ENCODE measurements around the gene NLRX1.
"Not testable (repeated sequence)": the region's sequence is repeated elsewhere in the genome, so short reads cannot be mapped to it uniquely, and the experiment has no call there.

Gene NLRX1

DNA sequence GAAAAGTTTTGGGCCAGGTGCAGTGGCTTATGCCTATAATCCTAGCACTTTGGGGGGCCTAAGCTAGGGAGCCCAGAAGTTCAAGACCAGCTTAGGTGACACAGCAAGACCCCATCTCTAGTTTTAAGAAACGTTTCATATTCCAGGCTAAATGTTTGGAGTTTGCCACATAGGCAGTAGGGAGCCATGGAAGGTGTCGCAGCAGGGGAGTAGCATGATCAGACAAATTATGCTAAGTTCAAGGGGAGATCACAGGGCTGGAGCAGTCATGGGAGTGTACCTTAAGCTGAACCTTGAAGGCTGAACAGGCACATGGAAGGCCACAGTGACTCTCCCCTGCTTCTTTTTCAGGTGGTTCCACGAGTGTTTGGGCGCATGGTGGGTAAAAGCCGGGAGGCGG, 10.8 kb downstream of the NLRX1 start:
- no peaks in the 10 kb centered on the region for H3K27me3 ChIP-seq
- H3K27ac ChIP-seq = no peak overlapping the region
- no peak for TF ChIP-seq Cebpa-rat (IDR thresholded peaks at IDR 0.05)
- H3K36me3 ChIP-seq = peaks cover 5 to 40% (median 20%) of the 10 kb centered on the region in 11 experiments; a peak in 17 of 22 replicates
- peaks cover 29 to 57% (median 39%) of the 10 kb centered on the region in 10 experiments for H3K4me1 ChIP-seq
- H3K4me3 ChIP-seq = no peak overlapping the region
- no peak overlapping the region for H3K9ac ChIP-seq
- H3K9me3 ChIP-seq (replicated peaks in 1 of 11) = no peaks in the 10 kb centered on the region
- peak overlapping the region in 2 of 11 experiments; percentile 71; a peak in 1 of 22 replicates for H3K4me2 ChIP-seq
- H4K20me1 ChIP-seq = peaks cover 0 to 14% (median 0%) of the 10 kb centered on the region in 11 experiments; a peak in 1 of 22 replicates

DNA sequence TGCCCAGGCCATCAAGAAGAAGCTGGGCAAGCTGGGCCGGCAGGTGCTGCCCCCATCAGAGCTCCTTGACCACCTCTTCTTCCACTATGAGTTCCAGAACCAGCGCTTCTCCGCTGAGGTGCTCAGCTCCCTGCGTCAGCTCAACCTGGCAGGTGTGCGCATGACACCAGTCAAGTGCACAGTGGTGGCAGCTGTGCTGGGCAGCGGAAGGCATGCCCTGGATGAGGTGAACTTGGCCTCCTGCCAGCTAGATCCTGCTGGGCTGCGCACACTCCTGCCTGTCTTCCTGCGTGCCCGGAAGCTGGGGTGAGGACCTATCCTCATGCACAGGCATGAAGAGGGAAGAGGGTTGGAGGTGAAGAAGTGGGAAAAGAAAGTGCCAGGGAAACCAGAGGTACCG, 11.5 kb downstream of the NLRX1 start:
- Histone ChIP-seq H3K27ac (no peak overlapping the region), H3K4me1 (peaks cover 30 to 54% (median 39%) of the 10 kb centered on the region in 10 experiments), H3K4me3 (no peak overlapping the region), H3K36me3 (peaks cover 5 to 33% (median 15%) of the 10 kb centered on the region in 11 experiments; a peak in 17 of 22 replicates), H3K9me3 (replicated peaks in 1 of 11) (no peaks in the 10 kb centered on the region), H4K20me1 (peaks cover 0 to 14% (median 0%) of the 10 kb centered on the region in 11 experiments; a peak in 1 of 22 replicates), H3K27me3 (no peaks in the 10 kb centered on the region), H3K4me2 (no peak overlapping the region), H3K9ac (no peak overlapping the region)
- TF ChIP-seq Cebpa-rat (IDR thresholded peaks at IDR 0.05) = no peak

DNA sequence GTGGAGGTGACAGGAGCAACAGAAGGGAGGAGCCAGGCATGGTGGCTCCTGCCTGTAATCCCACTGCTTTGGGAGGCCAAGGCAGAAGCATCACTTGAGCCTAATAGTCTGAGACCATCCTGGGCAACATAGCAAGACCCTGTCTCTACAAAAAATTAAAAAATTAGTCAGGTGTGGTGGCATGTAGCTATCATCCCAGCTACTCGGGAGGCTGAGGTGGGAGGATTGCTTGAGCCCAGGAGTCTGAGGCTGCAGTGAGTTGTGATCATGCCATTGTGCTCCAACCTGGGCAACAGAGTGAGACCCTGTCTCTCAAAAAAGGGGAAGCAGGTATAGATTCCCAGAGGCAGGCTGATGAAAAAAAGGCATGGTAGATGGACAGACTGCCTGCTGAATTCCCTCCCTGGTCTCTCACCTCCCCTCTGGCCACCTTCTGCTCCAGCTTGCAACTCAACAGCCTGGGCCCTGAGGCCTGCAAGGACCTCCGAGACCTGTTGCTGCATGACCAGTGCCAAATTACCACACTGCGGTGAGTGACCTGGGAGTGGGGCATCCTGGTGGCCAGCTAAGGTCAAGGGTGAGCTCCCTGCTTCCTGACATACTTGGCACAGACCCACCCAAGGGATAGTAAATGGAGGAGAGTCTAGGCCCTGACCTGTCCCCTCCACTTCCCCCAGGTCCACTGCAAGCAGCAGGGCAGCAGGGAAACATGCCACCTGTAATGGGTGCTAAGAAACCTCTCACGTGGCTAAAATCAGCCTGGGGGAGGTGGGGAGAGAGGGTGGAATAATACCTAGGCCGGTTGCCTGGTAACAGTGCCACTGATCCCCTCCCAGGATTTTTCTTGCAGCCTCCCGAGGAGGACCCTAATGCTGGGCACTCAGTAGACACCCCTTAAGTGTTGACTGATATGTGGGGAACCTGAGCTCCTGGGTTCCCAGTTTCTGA, 12.5 kb downstream of the NLRX1 start:
- Histone ChIP-seq H3K4me1 (peaks cover 30 to 46% (median 37%) of the 10 kb centered on the region in 10 experiments), H3K27ac (no peak overlapping the region), H3K4me2 (peak overlapping the region in 5 of 11 experiments; percentile 46 to 75 (median 56); a peak in 7 of 22 replicates), H3K36me3 (peaks cover 5 to 26% (median 14%) of the 10 kb centered on the region in 11 experiments; a peak in 15 of 22 replicates), H4K20me1 (peaks cover 0 to 14% (median 0%) of the 10 kb centered on the region in 11 experiments; a peak in 1 of 22 replicates), H3K27me3 (no peaks in the 10 kb centered on the region), H3K9me3 (replicated peaks in 1 of 11) (no peaks in the 10 kb centered on the region), H3K9ac (no peak overlapping the region), H3K4me3 (no peak overlapping the region)
- no peak for TF ChIP-seq Cebpa-rat (IDR thresholded peaks at IDR 0.05)

DNA sequence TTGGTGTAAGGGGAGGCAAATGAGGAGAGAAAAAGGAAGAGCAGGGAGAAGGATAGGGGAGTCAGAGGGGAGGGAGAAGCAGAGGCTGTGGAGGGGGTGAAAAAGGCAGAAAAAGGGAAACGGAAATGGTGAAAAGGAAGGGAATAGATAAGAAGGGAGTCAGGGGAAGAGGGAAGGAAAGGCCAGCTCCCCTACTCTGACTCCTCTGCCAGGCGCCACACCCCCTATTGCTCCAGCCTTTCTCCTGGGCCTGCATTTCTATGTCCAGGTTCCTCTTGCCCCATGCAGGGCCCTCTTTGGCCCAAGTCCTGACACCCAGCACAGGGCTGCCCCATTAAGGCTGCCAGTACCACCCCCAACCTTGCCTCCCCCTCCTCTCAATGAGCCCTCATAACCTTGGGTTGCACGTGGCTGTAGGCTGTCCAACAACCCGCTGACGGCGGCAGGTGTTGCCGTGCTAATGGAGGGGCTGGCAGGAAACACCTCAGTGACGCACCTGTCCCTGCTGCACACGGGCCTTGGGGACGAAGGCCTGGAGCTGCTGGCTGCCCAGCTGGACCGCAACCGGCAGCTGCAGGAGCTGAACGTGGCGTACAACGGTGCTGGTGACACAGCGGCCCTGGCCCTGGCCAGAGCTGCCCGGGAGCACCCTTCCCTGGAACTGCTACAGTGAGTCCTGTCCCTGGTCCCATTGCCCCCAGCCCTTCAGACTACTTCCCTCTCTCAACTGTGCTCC, 13.3 kb downstream of the NLRX1 start:
- H3K4me3 ChIP-seq = no peak overlapping the region
- no peak overlapping the region for H3K9ac ChIP-seq
- H3K27ac ChIP-seq = 0 out of 22 replicates have a peak overlapping the region, but pooled peaks of 1 of the 11 experiments have one; percentile 3
- no peaks in the 10 kb centered on the region for H3K27me3 ChIP-seq
- H4K20me1 ChIP-seq = peaks cover 0 to 14% (median 0%) of the 10 kb centered on the region in 11 experiments; a peak in 1 of 22 replicates
- peak overlapping the region in 5 of 11 experiments; percentile 46 to 75 (median 56); a peak in 10 of 22 replicates for H3K4me2 ChIP-seq
- TF ChIP-seq Cebpa-rat (IDR thresholded peaks at IDR 0.05) = no peak
- H3K36me3 ChIP-seq = peaks cover 5 to 26% (median 14%) of the 10 kb centered on the region in 11 experiments; a peak in 14 of 22 replicates
- H3K4me1 ChIP-seq = peaks cover 28 to 45% (median 36%) of the 10 kb centered on the region in 10 experiments
- no peaks in the 10 kb centered on the region for H3K9me3 ChIP-seq (replicated peaks in 1 of 11)

DNA sequence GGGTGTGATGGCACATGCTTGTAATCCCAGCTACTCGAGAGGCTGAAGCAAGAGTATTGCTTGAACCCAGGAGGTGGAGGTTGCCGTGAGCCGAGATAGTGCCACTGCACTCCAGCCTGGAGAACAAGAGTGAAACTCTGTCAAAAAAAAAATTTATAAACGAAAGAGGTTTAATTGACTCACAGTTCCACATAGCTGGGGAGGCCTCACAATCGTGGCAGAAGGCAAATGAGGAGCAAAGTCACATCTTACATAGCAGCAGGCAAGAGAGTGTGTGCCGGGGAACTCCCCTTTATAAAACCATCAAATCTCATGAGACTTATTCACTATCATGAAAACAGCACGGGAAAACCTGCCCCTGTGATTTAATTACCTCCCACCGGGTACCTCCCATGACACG, 15.9 kb downstream of the NLRX1 start:
- Histone ChIP-seq H3K4me1 (peaks cover 7 to 23% (median 13%) of the 10 kb centered on the region in 10 experiments; a peak in 18 of 20 replicates), H3K36me3 (peaks cover 5 to 25% (median 11%) of the 10 kb centered on the region in 11 experiments; a peak in 14 of 22 replicates), H4K20me1 (peaks cover 0 to 14% (median 0%) of the 10 kb centered on the region in 11 experiments; a peak in 1 of 22 replicates), H3K4me2 (peak overlapping the region in 3 of 11 experiments; percentile 7 to 18 (median 7); a peak in 2 of 22 replicates)
- H3K27ac ChIP-seq; H3K4me3 ChIP-seq; H3K27me3 ChIP-seq; H3K9ac ChIP-seq; H3K9me3 ChIP-seq (replicated peaks in 1 of 11): not testable (repeated sequence)

DNA sequence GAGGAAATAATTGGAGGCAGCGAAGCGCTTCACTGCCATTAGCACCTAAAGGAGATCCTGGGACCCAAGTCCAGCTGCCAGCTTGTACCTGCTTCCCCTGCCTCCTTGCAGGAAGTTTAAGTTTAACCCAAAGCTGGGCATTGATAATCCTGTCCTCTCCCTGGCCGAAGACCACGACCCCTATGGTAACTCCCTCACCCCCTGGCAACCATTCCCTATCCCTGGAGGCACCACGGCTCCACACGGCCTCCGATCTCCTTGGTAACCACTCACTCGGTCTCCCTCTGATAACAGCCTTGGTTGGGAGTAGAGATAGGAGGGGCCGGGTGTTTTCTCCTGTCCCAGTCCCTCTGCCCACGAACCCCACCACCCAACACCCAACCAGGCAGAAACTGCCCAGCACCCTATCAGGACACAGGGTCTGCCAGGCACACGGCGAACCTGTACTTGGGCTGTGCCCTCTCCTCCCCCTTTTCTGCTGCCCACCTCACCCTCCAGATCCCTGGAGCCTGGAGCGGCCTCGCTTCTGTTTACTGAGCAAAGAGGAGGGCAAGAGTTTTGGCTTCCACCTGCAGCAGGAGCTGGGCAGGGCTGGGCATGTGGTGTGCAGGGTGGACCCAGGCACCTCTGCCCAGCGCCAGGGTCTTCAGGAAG, 17.6 kb downstream of the NLRX1 start:
- H3K4me2 ChIP-seq = no peak overlapping the region; a peak in 1 of 22 replicates
- no peaks in the 10 kb centered on the region for H3K27me3 ChIP-seq
- peaks cover 0 to 13% (median 0%) of the 10 kb centered on the region in 11 experiments; a peak in 1 of 22 replicates for H4K20me1 ChIP-seq
- H3K36me3 ChIP-seq = peaks cover 0 to 11% (median 4%) of the 10 kb centered on the region in 11 experiments; a peak in 6 of 22 replicates
- H3K27ac ChIP-seq = no peak overlapping the region
- no peak overlapping the region for H3K4me3 ChIP-seq
- TF ChIP-seq Cebpa-rat (IDR thresholded peaks at IDR 0.05) = no peak
- no peak overlapping the region for H3K9ac ChIP-seq
- peaks cover 7 to 18% (median 12%) of the 10 kb centered on the region in 10 experiments; a peak in 18 of 20 replicates for H3K4me1 ChIP-seq
- H3K9me3 ChIP-seq (replicated peaks in 1 of 11) = no peaks in the 10 kb centered on the region

DNA sequence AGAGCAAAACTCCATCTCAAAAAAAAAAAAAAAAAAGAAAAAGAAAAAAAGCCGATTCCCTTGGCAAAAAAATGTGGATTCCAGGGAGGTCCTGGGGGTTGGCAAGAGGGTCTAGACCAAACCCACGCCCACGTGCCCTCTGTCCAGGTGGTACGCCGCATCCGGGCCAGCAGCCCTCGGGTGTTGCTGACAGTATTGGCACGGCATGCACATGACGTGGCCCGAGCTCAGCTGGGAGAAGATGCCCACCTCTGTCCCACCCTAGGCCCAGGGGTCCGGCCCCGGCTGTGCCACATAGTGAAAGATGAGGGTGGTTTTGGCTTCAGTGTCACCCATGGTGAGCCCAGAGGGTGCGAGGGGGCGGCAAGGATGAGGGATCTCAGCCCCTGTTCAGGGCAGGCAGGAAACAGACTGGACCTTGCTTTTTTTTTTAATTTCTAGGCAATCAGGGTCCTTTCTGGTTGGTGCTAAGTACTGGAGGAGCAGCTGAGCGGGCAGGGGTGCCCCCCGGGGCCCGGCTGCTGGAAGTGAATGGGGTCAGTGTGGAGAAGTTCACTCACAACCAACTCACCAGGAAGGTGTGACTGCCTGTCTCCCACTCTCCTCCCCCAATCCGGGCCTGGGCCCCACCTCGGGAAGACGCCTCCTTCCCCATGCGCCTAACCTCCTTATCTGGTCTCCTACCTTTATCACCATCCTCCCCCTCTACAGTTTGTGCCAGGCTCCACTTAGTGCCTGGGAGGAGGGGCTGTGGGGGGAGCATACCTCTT, 18.8 kb downstream of the NLRX1 start:
- Histone ChIP-seq H3K27me3 (no peaks in the 10 kb centered on the region), H3K27ac (no peak overlapping the region), H3K9me3 (replicated peaks in 1 of 11) (no peaks in the 10 kb centered on the region), H3K9ac (no peak overlapping the region), H3K36me3 (peaks cover 0 to 8% (median 0%) of the 10 kb centered on the region in 11 experiments; a peak in 4 of 22 replicates), H3K4me3 (no peak overlapping the region), H4K20me1 (peaks cover 0 to under 1% (median 0%) of the 10 kb centered on the region in 11 experiments; a peak in 1 of 22 replicates), H3K4me1 (peaks cover 0 to 12% (median 7%) of the 10 kb centered on the region in 10 experiments; a peak in 13 of 20 replicates), H3K4me2 (no peak overlapping the region)
- TF ChIP-seq Cebpa-rat (IDR thresholded peaks at IDR 0.05) = no peak
